Fibroblast of skin of back (primary cell): Measurements from ENCODE around the gene SDCBP2.
A peak's percentile ranks its signal among the peaks of the same experiment; 100 is the strongest.

ENCODE experiments used
- DNase-seq: peaks from one replicate; pipeline ENCODE4 v3.0.0-alpha.2; 2013

Gene SDCBP2

DNA sequence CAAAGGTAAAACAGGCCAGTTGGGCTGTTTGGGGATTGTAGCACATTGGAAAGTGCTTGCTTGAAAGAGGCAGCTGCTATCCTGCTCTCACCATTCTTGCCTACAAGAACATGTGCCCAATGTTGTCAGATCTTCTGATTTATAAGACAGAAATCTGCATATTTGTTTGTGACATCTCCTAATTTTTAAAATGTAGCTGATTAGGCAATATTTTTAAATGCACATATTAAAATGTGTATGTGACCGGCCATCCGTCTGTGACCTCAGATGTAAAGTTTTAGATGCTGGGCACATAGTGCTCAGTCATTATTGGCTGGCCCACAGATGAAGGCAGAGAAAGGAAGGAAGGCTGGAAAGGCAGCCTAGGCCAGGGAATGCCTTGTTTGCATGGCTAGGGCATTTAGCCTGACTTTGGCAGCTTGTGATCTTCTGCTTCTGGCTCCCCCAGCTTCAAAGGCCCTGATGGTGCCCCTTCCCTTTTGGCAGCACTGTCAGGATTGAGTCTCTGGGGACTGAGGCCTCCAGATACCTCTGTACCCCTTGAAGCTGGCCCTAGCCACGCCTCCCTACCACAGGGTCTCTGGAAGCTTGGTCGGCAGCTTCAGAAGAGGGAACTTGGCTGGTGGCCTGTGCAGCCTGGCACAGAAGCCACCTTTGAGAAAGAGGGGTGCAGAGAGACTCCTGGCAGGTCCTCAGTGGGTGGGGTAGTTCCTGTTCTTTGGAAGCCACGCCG lies 56.4 kb downstream of the SDCBP2 start:
- no peak for DNase-seq

DNA sequence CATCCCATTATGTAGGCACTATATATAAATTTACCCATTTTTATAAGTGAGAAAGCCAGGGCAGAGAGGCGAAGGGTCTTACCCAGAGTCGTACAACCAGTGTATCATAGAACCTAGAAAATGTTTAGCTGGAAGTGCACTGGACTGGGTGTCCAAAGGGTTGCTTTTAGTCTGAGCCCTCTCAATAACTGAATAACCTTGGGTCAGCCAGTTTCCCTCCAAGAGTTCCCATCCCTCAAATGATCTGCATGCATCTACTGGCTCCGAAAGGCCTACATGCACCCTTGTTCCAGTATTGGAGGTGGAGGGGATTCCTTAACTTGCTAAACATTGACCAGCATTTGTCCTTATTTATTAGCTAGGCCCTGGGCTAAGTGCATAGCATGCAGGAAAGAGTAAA lies 59.1 kb downstream of the SDCBP2 start:
- no peak for DNase-seq

DNA sequence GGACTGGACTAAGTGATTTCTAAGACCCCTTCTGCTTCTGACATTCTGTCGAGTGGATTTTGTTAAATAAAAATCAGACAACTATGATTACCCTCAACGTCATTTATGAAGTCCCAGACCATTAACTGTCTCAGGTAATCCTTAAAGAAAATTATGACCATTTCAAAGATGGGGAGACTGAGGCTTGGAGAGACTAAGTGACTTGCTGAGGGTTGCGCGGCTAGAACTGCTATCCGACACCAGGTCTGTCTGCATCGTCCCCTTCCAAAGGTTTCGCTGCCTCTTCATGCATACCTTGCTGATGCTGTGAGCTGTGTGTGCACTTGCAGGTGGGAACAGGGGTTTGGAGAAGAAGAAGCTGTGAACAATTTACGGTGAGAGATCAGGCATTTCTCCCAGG lies 59.7 kb downstream of the SDCBP2 start:
- no peak for DNase-seq

DNA sequence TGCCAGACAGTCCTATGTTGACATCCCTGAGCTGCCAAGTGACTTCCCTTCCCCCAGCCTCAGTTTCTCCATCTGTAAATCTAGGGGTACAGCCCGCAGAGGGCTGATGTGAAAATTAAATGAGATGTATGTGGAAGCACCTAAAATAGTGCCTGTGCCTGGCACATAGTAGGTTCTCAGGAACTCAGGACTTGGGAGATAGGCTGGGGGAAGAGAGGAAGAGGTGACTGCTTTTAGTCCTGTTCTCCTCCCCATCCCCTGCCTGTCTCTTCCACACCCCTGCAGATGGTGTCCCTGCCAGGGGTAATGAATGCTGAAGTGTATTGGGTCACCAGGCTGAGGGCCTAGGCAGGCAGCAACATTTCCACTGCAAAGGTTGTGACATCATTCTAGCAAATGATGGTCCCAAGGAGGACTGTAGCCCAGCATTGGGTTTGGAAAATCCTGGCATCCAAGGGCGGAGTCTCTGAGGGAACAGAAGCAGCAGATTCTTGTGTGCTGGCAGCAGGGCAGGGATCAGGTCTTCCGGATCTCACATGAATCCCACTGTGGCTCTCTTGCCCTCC lies 61.0 kb downstream of the SDCBP2 start:
- no peak for DNase-seq

DNA sequence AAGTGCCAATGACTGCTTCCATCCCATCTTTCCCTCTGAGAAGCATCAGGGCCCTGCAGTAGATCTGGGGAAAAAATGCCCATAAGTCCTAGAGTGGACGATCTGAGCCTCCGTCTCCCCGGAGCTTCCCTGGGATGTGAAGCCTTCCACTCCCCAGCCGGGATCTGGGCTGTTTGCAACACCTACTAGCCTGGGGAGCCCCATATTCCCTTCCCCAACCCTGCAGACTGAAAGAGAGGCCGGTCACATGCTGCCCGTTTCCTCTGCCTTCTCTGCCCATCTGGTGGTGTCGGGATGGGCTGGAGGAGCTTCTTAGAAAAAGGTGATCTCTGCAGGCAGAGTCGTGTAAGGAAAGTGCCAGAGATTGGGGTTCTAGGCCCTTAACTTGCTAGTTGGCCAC lies 61.8 kb downstream of the SDCBP2 start:
- DNase-seq = no peak

DNA sequence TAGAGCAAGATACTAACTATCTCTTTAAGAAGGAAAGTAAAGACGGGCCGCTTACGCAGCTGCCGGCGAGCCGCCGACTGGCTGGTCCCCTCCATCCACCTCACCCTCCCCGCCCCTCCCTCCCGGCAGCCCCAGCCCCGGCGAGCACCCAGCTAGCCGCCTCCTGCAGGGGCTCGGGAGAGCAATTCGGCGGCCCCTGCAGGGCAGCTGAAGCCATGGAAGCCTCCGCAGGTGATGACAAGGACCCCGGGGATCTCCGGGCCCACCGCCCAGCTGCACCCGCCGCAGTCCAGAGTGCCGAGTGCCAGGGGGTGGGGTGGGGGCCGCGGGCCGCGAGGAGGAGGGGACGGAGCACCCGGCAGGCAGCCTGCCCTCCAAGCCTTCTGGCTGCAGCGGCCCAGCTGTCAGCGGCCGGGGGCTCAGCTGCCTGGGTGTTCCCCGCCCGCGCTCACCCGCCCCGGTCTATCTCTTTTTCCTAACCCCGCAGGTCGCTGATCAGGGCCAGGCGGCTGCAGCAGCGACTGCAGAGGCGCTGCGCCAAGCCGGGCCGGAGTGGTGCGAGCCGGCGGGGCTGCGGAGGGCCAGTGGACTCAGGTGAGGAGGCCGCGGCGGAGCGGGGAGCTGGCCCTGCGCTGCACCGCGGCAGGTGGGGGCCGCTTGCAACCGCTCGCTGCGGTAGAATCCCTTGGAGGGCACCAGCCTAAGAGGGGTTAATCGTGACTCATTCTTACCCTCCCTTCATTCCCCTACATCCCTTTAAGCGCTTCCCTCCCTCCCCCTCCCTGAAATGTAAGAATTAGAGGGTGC lies 62.6 kb downstream of the SDCBP2 start, which contains the start of gene SNPH:
TSS of gene SNPH (plus strand) at position 128 of the 807 bp plus-strand sequence. CDS start 29,946 bp downstream, outside the sequence.
- peak; percentile 75 for DNase-seq

DNA sequence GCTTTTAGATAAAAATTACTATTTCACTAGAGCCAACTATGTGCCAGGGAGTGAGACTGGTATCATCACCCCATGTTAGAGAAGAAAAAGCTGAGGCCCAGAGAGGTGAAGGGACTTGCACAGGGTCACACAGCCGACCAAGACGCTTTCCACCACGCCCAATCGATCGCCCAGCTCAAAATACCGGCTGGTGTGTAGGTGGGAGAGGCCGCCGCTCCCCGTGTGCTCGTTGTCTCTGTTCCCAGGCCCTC lies 63.1 kb downstream of the SDCBP2 start:
- DNase-seq = no peak

DNA sequence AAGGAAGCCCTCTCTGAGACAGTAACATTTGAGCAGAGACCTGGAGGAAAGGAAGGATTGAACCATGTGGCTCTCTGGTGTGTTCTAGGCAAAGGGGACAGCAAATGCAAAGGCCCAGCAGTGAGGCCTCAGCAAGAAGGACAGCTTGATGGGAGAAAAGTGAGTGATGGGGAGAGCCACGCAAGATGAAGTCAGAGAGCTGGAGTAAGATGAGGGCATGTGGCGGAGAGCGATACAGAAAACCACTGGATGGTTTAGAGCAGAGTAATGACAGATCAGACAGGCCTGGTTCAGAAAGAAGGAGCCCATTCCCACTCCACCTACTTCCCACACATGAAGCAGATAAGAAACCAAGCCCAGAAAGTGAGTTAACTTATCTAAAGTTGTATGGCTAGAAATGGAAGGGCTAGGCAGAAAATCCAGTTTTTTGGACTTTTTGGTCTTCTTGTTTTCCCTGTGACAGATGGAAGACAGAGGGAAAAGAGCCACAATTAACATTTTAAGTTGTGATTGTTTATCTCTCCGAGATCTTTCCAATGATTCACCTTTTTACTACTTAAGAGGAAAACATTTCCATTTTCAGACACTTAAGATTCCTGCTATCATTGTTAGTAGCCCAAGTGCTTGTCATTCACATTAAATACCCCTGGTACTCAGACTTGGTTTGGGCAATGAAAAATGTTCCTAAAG lies 63.6 kb downstream of the SDCBP2 start:
- DNase-seq = no peak

DNA sequence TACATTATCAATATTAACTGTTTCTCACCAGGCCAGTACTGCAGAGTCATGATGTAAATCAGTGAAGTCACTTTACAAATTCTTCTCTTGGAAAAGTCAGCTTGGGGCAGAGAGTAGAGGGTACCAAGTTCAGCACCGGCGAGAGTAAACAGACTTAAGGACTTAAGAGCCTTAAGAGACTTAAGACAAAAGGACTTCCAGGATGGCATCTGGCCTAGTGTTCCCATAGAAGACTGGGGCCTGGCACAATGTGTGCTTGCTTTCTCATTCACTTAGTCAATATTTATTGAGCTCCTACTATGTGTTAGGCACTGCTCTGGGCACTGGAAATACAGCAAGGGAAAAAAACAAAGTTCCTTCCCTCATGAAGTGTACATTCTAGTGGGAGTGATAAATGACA lies 64.2 kb downstream of the SDCBP2 start:
- DNase-seq = no peak

DNA sequence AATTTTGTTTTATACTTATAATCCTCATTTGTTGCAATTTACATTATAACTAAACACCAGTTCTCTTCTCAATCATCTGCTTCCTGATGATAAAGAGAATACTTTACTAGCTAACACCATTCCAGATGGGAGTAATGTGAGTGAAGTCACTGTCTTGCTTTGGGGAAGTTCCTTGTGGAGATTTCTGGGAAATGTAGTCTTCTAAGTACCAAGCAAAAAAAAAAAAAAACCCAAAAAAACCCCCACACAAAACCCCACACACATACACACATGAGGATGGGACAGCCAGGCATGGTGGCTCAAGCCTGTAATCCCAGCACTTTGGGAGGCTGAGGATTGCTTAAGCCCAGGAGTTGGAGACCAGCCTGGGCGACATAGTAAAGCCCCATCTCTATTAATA lies 65.1 kb downstream of the SDCBP2 start:
- peak; percentile 22 for DNase-seq
